ENCODE measurements around the gene CEBPA. TPM values are rescaled to one million over a fixed set of nuclear protein-coding genes. Genes with fewer than 3 reads are reported as not detected.

CEBPA gene
- total and polyA plus RNA-seq, 2 donors (not counting 1 experiment from before 2014, with no cell fraction given) = 1.7 to 2.6 TPM

GRCh38 chr19:33329736-33330135, 27.4 kb upstream of the CEBPA start:
- no peak overlapping the region for H3K4me3 Mint-ChIP-seq
- no peak overlapping the region for H3K4me2 ChIP-seq (replicated peaks; ENCODE audit: low read depth, low read length, poor library complexity, severe bottlenecking)
- CTCF ChIA-PET = no interaction called here

GRCh38 chr19:33329060-33329459, 26.7 kb upstream of the CEBPA start:
- Histone ChIP-seq H3K27me3 (replicated peaks in 1 of 4; ENCODE audit: control extremely low read depth in 1 of 4, control insufficient read depth in 3 of 4, insufficient read depth in 4 of 4, low read length in 3 of 4) (peaks cover 0 to 3% (median 1%) of the 10 kb centered on the region in 4 experiments), H3K36me3 (replicated peaks in 1 of 2; ENCODE audit: control extremely low read depth in 1 of 2, control insufficient read depth in 1 of 2, extremely low read depth in 1 of 2, insufficient read depth in 2 of 2, low read length in 1 of 2) (no peaks in the 10 kb centered on the region), H3K79me2 (ENCODE audit: control insufficient read depth, insufficient read depth, low read length) (no peaks in the 10 kb centered on the region), H2AFZ (ENCODE audit: insufficient read depth, low read depth, low read length, poor library complexity, severe bottlenecking) (no peak overlapping the region), H3K4me3 (ENCODE audit: control extremely low read depth in 1 of 5, extremely low read depth in 1 of 5, insufficient read depth in 1 of 5, low read depth in 2 of 5, low read length in 4 of 5) (no peak overlapping the region), H3K4me1 (ENCODE audit: control insufficient read depth in 2 of 2, insufficient read depth in 2 of 2, low read length in 2 of 2) (peaks cover 17 to 24% of the 10 kb centered on the region in 2 donors), H3K27ac (ENCODE audit: low read length in 2 of 2) (no peak overlapping the region), H3K4me2 (replicated peaks; ENCODE audit: low read depth, low read length, poor library complexity, severe bottlenecking) (no peak overlapping the region), H4K20me1 (ENCODE audit: control insufficient read depth, insufficient read depth, low read length, poor library complexity, severe bottlenecking) (no peaks in the 10 kb centered on the region), H3K9me3 (ENCODE audit: control extremely low read depth in 1 of 3, control insufficient read depth in 2 of 3, insufficient read depth in 1 of 3, low read length in 2 of 3) (peaks cover 0 to 4% (median 0%) of the 10 kb centered on the region in 3 donors), H3K9ac (ENCODE audit: low read length) (no peak overlapping the region)
- ChIA-PET CTCF (no interaction called here), POLR2A (no interaction called here)
- no peak for DNase-seq
- TF ChIP-seq CTCF (IDR thresholded peaks at IDR 0.05) (no peak), EZH2 (IDR thresholded peaks at IDR 0.05; ENCODE audit: borderline replicate concordance, insufficient read depth, low read depth, low read length, poor library complexity, severe bottlenecking) (no peak)
- Mint-ChIP-seq H3K9me3 (ENCODE audit: insufficient read depth) (no peaks in the 10 kb centered on the region), H3K4me3 (no peak overlapping the region), H3K27ac (no peak overlapping the region), H3K27me3 (peaks cover 16% of the 10 kb centered on the region), H3K4me1 (peaks cover 14% of the 10 kb centered on the region)
- no peak for ATAC-seq (ENCODE audit: low read depth)
- 94% methylated on average over 8 of the region's 8 CpGs for WGBS (ENCODE audit: insufficient coverage)
- intact Hi-C loops (cut with micrococcal nuclease) = no loop called here

More at GRCh38 chr19:33329736-33330135, 27.4 kb upstream of the CEBPA start:
- peaks cover 0 to 3% (median 1%) of the 10 kb centered on the region in 4 experiments for H3K27me3 ChIP-seq (replicated peaks in 1 of 4; ENCODE audit: control extremely low read depth in 1 of 4, control insufficient read depth in 3 of 4, insufficient read depth in 4 of 4, low read length in 3 of 4)
- DNase-seq (no peak), ATAC-seq (ENCODE audit: low read depth) (no peak)
- no peak overlapping the region for H3K27ac Mint-ChIP-seq
- no peak overlapping the region for H2AFZ ChIP-seq (ENCODE audit: insufficient read depth, low read depth, low read length, poor library complexity, severe bottlenecking)
- peaks cover 0 to 5% (median 0%) of the 10 kb centered on the region in 3 donors for H3K9me3 ChIP-seq (ENCODE audit: control extremely low read depth in 1 of 3, control insufficient read depth in 2 of 3, insufficient read depth in 1 of 3, low read length in 2 of 3)
- H3K27ac ChIP-seq (ENCODE audit: low read length in 2 of 2) = no peak overlapping the region
- TF ChIP-seq EZH2 (IDR thresholded peaks at IDR 0.05; ENCODE audit: borderline replicate concordance, insufficient read depth, low read depth, low read length, poor library complexity, severe bottlenecking) = no peak
- TF ChIP-seq CTCF (IDR thresholded peaks at IDR 0.05) = no peak
- intact Hi-C loops (cut with micrococcal nuclease) = no loop called here
- no peaks in the 10 kb centered on the region for H3K36me3 ChIP-seq (replicated peaks in 1 of 2; ENCODE audit: control extremely low read depth in 1 of 2, control insufficient read depth in 1 of 2, extremely low read depth in 1 of 2, insufficient read depth in 2 of 2, low read length in 1 of 2)
- H3K4me1 Mint-ChIP-seq = peaks cover 14% of the 10 kb centered on the region
- H3K27me3 Mint-ChIP-seq = peaks cover 16% of the 10 kb centered on the region
- no peaks in the 10 kb centered on the region for H3K79me2 ChIP-seq (ENCODE audit: control insufficient read depth, insufficient read depth, low read length)
- H3K9me3 Mint-ChIP-seq (ENCODE audit: insufficient read depth) = no peaks in the 10 kb centered on the region
- POLR2A ChIA-PET = no interaction called here
- WGBS (ENCODE audit: insufficient coverage) = 55% methylated on average over 3 of the region's 4 CpGs
- no peak overlapping the region for H3K9ac ChIP-seq (ENCODE audit: low read length)
- no peaks in the 10 kb centered on the region for H4K20me1 ChIP-seq (ENCODE audit: control insufficient read depth, insufficient read depth, low read length, poor library complexity, severe bottlenecking)
- no peak overlapping the region for H3K4me3 ChIP-seq (ENCODE audit: control extremely low read depth in 1 of 5, extremely low read depth in 1 of 5, insufficient read depth in 1 of 5, low read depth in 2 of 5, low read length in 4 of 5)
- peaks cover 17 to 24% of the 10 kb centered on the region in 2 donors for H3K4me1 ChIP-seq (ENCODE audit: control insufficient read depth in 2 of 2, insufficient read depth in 2 of 2, low read length in 2 of 2)

Data from B cell (primary cell).